GM12872 (cell line): ENCODE results near the gene GSTK1.

ENCODE experiments used
- TF ChIP-seq, protein P1 (sequence below): IDR thresholded peaks from 3 replicates; pipeline ENCODE4 v1.5.1; 2011; ENCODE audit warnings: low read depth, mild to moderate bottlenecking, low read length, moderate library complexity; ENCODE audit not compliant: insufficient read depth

GSTK1 gene

DNA sequence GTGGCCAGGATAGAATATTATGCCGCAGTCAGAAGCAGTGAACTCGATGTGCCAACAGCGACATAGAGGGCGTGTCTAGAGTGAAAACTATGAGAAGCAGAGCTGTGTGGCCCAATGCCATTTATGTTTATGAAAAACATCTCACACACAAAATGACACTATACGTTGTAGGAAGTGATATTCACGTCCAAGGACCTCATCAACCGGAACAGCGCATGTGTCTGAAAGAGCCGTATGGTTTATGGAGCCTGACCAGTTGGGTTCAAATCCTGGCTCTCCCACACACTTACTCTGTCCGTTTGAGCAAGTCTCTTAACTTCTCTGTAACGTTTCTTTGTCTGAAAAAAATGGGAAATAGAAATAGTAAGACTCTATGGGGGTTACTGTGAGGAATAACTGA is 20.9 kb upstream of the GSTK1 start:
- TF ChIP-seq, protein P1, sequence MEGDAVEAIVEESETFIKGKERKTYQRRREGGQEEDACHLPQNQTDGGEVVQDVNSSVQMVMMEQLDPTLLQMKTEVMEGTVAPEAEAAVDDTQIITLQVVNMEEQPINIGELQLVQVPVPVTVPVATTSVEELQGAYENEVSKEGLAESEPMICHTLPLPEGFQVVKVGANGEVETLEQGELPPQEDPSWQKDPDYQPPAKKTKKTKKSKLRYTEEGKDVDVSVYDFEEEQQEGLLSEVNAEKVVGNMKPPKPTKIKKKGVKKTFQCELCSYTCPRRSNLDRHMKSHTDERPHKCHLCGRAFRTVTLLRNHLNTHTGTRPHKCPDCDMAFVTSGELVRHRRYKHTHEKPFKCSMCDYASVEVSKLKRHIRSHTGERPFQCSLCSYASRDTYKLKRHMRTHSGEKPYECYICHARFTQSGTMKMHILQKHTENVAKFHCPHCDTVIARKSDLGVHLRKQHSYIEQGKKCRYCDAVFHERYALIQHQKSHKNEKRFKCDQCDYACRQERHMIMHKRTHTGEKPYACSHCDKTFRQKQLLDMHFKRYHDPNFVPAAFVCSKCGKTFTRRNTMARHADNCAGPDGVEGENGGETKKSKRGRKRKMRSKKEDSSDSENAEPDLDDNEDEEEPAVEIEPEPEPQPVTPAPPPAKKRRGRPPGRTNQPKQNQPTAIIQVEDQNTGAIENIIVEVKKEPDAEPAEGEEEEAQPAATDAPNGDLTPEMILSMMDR: no peak

DNA sequence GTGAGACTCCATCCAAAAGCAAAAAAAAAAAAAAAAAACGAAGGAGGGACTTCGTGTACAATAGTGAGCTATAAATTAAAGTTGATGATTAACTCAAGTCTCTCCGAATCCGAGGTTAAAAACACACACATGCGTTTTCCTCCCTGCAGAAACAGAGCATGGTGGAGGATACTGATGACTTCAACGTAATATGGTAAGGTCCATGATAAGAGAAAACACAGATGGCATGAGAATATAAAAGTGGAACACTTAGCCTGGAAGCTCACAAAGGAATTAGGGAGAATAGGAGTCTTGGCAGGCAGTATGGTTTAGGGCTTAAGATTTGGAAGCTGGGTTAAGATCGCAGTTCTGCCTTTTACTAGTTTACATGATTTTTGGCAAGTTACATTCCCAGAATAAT is 20.1 kb upstream of the GSTK1 start:
- TF ChIP-seq, protein P1: no peak

DNA sequence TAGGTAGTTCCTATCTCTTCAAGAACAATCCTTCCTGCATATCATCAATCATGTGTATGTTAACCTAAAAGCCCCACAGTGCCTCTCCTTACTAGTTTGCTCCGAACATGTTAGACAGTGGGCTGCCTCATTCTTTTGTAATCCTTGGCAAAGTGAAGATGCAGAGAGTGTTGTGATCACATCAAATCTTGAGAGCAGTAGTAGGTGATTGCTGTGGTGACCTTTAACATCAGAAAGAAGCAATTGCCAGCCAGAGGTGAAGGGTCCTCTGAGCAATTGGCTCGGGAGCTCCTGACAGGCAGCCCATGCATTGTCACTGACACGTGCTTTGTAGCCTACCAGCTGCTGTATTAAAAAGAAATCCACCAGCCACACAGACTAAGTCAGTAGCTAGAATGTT is 19.6 kb upstream of the GSTK1 start:
- TF ChIP-seq, protein P1: no peak

DNA sequence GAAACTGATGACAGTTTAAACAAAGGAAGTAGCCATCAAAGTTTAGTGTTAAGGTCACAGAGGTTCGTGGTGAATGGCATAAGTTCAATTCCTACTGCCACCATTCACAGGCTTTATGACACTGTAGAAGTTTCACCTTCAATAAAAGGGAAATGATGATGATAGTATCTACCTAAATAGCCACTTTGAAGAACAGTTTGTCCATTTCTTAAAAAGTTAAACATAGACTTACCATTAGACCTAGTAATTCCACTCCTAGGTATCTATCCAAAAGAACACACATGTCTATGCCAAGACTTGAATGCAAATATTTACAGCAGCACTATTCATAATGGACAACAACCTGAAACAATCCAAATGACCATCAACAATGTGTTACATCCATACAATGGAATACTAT is 18.9 kb upstream of the GSTK1 start:
- TF ChIP-seq, protein P1: no peak

DNA sequence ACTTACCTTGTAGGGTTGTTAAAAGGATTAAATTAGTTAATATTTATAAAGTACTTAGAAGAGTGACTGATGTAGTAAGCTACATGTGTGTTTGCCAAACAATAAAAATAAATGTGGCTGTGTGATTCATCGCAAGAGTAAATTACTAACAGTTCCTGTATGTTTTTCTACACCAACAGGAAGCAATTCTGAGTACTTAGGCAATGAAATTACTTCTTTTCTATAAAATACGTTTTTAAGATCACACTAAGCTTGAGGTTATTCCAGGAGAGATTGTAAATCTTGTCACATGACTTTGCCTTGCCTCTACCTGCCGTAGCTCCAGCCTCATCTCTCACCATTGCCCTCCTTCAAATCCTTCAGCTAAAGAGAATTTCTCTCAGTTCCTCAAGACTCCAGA is 18.1 kb upstream of the GSTK1 start:
- TF ChIP-seq, protein P1: no peak

DNA sequence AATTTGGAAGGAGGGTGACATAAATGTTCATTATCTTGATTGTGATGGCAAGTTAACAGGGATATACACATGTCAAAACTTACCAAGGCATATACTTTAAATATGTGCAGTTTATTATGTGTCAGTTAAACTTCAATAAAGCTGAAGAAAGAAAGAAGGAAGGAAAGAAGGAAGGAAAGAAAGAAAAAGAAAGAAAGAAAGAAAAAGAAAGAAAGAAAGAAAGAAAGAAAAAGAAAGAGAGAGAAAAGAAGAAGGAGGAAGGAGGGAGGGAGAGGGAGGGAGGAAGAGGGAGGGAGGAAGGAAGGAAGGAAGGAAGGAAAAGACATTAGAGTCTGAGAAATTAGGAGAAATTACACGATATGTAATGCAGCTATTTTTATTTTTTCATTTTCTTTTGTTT is 15.9 kb upstream of the GSTK1 start:
- TF ChIP-seq, protein P1: no peak

DNA sequence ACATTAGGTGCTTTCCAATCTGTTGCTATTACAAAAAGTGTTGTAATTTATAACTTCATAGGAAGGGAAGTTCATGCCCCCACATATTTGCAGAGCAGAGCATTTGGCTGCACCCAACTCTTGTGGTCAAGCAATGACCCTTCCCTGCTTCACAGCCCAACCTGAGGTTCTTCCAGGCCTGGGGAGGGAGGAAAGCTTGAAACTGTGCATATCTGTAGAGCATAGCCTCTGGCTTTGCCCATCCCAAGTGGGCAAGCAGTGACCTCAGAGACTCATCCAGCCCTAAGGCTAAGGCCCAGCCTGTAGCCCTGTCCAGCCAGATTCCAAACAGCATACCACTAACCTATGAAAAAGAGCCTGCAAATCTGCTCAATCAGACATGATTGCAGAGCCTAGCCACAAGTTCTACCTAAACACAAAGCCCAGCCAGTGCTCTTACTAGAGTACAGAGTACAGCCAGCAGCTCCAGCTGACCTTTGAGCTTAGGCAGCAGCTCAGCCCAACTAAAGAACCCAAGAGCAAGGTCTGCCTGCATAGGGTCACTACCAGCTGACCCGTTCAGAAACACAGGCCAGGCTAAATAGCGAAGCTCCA is 14.4 kb upstream of the GSTK1 start:
- TF ChIP-seq, protein P1: no peak
